HG02885 (cell line): Measurements from ENCODE around the gene CD38.
"Not testable (repeated sequence)": the region's sequence is repeated elsewhere in the genome, so short reads cannot be mapped to it uniquely, and the experiment has no call there.

Experiments used
- ATAC-seq: cut with Tn5 transposase; IDR thresholded peaks from one replicate; pipeline ENCODE4 v1.9.1; 2021; ENCODE audit warnings: mild to moderate bottlenecking; ENCODE audit not compliant: unreplicated experiment, poor library complexity

CD38 gene

DNA sequence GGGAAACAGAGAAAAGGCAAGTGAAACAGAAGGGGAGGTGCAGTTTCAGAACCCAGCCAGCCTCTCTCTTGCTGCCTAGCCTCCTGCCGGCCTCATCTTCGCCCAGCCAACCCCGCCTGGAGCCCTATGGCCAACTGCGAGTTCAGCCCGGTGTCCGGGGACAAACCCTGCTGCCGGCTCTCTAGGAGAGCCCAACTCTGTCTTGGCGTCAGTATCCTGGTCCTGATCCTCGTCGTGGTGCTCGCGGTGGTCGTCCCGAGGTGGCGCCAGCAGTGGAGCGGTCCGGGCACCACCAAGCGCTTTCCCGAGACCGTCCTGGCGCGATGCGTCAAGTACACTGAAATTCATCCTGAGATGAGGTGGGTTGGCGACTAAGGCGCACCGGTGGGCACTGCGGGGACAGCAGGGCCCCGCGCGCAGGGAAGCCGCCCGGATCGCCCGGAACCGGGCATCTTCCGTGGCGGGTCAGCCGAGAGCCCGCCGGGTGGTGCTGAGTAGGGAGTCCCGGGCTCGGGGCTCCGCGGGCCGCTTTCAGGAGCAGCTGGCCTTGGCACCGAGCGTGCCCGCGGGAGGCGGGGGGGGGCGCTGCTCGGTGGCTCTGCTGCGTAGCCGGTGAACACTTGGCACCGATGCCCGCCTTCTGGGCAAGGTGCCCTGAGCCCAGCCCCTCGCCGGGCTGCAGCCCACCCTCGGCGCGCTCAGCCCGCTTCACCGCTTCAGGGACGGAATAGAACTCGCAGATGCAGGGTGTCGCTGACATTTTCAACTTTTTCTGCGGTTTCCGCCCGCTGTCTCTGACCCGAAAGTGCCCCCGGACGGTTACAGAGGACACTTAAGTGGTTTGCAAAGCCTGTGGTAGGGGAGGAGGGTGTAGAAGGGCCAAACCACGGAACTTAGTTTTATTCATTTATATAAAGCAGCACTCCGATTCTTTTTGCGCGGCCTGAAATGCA lies at the start of gene CD38:
Gene CD38 (plus strand): TSS at position 40 of the 953 bp plus-strand sequence. CDS start 87 bp downstream, at position 127.
- ATAC-seq, result peak; percentile 77

DNA sequence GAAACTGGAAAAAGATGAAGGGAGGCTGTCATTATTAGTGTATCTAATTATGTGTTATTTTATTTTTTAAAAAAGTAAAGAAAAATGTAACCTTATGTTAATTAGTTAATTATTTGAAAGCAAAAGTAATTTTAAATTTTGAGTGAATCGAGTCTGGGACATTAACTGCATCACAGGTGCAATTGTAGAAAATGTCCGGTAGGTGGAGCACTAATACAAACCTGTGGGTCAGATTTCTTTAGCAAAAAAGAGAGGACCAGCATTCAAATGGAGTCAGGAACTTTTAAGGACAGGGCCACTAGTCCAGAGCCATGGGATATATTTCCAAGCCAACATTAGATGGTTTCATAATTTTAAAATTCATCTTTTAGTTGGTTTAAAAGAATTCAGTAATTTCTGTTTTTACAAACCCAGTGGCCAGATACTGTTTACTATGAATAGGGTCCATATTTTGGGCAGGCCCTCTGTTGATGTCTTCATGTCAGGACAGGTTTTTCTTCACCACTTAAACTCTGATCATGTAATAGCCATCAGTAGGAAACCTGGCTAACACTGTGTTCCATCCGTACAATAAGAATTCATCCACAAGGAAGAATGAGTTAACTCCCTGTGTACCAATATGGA lies 48.1 kb upstream of the CD38 start:
- ATAC-seq, result peak; percentile 73

DNA sequence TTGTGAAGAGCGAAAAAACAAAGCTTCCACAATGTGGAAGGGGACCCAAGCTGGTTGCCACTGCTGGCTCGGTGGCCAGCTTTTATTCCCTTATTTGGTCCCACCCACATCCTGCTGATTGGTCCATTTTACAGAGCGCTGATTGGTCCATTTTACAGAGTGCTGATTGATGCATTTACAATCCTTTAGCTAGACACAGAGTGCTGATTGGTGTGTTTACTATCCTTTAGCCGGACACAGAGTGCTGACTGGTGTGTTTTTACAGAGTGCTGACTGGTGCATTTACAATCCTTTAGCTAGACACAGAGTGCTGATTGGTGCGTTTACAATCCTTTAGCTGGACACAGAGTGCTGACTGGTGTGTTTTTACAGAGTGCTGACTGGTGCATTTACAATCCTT lies 45.1 kb upstream of the CD38 start:
- ATAC-seq, result not testable (repeated sequence)

DNA sequence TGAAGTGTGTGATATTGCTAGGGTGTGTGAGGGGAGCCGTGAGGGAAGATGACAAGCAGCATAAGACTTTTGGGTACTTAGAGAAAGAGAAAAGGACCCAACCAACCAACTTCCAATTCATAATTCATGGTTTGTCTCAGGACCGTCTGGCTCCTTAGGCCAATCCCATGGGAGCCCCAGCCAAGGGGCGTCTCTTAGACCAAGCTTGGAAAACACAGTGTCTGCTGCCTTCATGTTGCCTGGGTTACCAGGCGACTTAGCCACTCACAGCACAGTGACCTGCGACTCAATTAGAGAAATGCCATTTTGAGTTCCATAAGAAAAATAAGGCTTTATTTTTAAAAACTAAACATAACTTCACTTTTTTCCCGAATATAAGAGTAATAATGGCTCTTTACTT lies 42.6 kb upstream of the CD38 start:
- ATAC-seq, result no peak

DNA sequence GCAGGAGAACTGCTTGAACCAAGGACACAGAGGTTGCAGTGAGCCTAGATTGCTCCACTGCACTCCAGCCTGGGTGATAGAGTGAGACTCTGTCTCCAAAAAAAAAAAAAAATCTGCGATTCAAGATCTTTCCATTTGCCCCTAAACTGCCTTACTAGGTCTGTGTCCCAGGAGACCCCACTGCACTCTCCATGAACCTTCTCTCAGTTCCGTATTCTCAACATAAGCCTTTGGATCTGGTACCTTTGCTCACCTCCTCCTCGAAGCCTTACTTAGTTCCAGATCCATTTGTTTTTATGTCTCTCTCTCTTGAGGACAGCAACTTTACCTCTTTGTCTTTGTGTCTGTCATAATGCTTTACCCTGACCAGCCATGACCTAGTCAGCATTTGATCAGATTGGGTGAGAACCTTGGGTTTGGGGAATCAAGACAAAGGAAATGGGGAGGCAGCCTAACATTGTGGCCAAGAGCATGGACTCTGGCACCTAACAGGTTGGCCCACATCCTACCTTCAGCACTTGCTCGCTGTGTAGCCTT lies 41.5 kb upstream of the CD38 start:
- ATAC-seq, result no peak

DNA sequence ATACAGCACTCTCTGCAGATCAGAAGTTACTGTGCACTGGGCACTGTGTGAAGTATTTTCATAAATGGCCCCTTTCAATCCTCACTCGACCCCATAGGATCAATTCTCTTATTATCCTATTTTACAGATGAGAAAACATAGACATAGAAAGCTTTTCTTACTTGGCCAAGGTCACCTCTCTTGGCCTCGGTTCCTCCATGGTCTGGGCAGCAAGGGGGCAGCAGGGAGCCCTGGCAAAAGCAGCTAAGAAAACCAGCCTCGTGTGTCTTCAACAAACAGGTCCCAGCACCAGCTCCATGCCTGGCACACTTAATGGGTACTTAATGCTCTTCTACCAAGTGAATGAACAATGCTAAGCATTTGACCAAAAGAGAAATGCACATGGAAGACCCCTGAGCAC lies 40.9 kb upstream of the CD38 start:
- no peak for ATAC-seq

DNA sequence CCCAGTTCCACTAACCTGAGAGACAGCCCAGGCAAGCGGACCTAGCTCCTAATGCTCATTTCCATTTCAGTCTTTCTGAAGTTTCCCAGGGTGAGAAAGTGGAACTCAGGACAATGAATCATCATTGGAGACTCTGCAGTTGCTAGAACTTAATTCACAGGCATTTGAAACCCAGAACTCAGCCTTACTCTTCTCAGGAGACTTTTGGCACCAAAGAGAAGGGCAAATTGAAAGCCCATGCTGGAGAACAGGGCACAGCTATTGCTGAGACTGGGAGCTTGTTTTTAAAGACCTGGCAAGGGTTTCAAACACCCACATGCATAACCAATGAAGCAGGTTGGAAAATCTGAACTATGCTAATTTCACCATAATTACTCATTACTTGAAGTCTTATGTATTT lies 39.3 kb upstream of the CD38 start:
- ATAC-seq, result no peak

DNA sequence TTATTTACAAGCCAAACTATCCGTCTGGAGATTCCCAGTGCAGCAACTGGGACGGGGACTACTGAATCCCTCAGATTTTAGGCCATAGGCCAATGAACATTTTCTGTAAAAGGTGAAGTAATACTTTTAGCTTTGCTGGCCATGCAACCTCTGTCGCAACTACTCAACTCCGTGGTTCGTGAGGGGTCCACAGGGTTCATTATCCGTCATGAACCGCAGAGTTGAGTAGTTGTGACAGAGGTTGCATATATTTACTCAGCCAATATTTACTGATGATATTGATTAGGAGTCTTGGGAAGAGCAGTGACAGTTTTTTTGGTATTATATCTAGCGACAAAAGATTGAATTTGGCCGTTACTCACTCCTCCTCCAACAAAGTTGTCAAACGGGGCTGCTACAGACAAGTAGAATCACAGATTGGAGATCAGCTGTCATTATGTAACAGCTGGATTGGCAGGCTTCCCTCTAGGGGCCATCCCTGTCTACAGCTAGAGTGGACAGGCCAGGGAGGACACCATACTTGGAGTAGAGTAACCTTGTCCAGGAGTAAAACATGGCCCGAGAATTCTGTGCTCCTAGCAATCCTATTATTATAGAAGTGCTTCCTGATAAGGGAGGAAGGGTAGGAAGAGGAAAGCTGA lies 37.2 kb upstream of the CD38 start:
- no peak for ATAC-seq

DNA sequence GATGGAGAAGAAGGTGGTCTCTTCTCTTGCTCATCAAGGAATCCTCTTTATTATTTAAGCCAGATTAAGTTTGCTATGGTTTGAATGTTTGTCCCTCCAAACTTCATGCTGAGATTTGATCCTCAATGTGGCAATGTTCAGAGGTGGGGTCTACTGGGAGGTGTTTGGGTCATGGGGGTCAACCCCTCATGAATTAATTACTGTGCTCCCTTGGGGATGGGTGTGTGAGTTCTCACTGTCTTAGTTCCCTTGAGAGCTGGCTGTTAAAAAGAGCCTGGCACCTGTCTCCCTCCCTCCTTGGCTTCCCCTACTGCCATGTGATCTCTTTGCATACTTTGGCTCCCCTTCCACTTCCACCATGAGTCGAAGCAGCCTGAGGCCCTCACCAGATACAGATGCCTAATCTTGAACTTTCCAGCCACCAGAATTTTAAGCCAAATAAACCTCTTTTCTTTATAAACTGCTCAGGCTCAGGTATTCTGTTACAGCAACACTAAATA lies 36.0 kb upstream of the CD38 start:
- ATAC-seq, result no peak

DNA sequence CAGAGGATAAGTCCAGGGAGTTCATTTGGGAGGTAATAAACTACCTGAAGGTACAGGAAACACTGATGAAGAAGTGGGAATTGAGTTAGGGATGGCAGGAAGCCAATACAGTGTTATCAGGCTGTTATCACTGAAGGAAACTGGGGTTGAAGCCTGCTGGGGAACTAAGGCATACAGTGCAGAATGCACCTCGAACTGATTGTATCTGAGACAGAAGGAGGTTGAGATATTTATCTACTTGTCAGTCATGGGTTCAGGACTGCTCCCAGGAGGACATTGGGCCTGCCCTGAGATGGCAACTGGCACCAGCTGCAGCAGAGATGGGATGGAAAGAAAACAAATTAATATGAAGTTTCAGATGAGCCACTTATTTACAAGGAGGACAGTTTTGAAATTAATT lies 35.5 kb upstream of the CD38 start:
- ATAC-seq, result no peak

DNA sequence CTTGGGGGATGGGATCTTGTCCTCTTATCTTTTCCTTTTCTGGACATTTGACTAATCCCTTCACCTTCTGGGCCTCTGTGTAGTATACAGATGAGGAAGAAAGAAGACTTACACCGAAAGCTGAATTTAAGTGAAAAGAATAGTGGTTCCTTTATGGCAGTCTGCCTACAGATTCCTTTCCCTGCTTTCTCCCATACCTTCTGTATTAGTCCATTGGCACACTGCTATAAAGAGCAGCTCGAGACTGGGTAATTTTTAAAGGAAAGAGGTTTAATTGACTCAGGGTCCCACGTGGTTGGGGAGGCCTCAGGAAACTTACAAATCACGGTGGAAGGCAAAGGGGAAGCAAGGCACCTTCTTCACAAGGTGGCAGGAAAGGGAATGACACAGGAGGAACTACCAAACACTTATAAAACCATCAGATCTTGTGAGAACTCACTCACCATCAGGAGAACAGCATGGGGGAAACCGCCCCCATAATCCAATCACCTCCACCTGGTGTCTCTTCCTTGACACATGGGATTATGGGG lies 34.0 kb upstream of the CD38 start:
- no peak for ATAC-seq

DNA sequence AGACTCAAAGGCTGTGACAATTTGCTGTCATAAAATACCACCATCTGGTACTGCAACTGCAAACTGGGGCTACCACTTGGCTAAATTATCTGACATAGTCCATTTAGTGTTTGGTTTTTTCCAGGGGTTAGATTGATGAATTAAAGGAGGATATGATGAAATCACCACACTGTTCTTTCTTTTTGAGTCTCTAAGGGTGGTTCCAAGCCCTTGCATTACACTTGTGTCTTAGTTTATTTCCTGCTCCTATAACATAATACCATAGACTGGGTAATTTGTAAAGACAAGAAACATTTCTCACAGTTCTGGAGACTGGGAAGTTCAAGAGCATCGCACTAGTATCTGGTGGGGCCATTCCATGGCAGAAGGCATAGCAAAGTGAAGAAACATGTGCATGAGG lies 32.0 kb upstream of the CD38 start:
- no peak for ATAC-seq

DNA sequence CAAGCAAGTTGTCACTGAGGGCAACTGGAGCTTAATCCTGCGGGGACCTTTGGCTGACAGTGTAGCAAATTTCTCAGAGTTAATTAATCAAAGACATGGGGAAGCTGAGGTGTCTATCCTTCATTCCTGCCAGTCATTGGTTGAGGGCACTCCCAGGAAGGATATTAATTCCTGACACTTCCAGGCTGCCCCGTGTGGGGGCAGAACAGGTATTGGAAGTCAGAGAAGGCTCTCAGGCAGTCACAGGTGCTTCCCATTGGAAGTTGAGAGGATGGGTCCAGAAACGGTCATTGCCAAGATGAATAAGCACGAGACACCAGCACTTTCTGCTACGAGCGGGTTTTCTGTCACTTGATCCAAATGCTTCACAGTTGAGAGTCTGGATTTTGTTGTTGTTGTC lies 29.1 kb upstream of the CD38 start:
- ATAC-seq, result no peak

DNA sequence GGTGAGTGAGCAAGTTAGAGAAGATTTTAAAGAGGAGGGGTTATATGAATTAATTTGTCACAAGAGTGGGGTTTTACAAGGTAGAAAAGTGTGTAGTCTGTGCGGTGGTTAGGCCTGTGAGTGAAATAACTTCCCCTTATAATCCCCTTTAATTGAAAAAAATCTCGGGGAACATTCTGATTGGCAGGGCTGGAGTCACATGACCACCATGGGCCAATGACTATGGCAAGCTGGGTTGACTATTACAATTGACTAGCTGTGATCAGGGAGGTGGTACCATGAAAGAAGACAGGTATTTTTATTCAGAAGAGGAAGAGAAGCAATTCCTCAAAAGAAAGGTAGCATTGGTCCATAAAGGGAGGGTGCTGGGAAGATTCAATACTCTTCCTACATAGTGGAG lies 27.0 kb upstream of the CD38 start:
- no peak for ATAC-seq

DNA sequence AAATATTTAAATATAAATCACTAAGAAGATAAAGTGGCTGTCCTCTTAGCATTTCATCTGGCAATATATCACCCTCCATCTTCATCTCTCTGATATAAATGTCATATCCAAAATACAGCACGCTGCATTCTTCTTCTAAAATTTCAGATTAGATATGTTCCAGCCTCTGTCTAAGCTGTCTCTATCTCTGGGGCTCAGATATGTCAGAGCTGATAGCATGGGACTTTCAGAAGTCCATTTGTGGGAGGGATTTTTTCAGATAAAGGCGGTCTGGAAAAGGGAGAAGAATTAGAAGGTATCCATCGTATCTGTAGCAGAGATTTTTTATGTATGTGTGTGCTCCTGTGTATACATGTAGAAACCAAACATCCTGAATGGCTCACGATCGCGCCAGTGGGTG lies 25.0 kb upstream of the CD38 start:
- ATAC-seq, result no peak

DNA sequence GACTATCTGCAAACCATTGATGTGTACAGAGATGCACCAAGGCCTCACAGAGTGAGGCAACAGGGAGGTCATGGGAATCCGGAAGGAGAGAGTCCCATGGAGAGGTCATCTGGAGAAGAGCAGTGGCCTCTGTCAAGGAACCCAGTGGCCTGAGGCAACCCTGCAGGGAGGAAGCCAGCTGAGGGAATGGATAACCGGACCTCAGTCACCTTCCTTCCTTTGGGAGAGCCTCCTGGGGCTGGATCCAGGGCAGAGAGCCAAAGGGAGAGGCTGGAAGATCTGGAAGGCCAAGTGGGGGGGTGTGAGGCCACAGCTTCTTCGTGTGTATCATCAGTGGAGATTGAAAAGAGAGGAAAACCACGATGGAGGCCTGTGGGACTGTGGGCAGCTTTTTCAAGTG lies 24.3 kb upstream of the CD38 start:
- ATAC-seq, result no peak

DNA sequence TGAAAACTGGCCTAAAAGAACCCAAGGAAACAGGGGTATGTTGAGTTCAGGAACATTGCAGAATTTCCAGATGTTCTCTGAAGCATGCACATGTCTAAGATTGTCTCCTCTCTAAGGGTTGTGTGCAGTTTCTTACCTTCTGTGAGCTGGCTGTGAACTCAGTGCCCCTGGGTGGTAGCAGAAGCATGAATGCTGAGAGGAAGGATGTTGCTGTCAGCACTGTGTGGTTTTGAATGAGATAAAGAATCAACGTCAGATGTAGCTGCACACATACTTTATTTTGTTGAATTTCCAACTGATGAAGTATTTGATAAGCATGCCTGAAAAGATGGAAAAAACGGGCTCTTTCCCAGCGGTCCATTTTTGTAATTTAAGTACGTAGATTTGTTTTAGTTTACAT lies 23.8 kb upstream of the CD38 start:
- no peak for ATAC-seq

DNA sequence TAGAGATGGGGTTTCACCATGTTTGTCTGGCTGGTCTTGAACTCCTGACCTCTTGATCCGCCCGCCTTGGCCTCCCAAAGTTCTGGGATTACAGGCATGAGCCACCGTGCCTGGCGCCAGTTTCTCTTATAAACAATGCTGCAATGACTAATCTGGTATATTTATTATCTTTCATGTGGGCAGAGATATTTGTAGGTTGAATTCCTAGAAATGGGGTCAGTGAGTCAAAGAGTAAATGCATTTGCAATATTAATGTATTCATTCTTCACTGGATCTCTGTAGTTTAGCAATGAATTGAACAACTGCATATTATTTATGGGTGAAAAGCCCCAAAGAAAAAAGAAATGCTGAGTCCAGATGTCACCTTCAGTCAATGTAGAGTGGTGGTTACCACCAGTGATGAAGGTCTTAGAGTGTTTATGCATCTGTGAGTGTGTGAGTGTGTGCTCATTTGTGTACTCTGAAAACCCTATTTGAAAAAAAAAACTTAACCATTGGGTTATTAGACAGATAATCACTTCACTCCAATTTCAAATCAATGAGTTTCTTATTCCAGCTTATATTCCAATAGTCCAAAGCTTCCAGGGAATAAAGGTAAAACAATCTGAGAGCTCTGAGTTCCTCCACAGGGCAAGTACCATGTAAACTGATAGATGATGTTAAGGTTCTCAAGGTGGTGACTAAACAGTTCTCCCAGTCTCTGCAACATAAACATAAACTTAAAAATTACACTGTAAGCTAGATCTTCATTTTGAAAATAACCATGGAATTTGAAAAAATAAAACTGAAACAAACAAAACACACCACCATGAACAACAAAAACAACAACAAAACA lies 22.6 kb upstream of the CD38 start:
- no peak for ATAC-seq

DNA sequence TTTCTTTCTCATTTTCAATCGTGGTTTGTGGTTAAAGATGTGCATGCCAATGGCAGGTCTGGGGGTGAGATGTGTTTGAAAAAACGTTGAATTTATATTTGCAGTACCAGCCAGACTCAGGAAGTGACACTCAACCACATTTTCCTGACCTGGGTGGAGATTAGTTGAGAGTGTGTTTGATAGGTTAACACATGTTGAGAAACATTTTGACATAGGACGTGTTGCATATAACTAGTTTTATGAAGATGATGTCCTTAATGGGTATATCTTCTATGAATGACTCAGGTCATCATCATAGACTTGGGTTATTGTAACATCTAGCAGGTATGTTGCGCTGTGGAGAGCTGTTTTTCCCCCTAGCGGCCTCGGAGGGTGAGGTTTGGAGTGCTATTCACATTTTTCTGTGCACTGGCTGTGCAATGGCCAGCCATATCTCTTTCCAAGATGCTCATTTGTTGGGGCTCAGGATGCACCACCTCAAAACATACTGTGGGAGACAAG lies 21.7 kb upstream of the CD38 start:
- peak; percentile 86 for ATAC-seq

DNA sequence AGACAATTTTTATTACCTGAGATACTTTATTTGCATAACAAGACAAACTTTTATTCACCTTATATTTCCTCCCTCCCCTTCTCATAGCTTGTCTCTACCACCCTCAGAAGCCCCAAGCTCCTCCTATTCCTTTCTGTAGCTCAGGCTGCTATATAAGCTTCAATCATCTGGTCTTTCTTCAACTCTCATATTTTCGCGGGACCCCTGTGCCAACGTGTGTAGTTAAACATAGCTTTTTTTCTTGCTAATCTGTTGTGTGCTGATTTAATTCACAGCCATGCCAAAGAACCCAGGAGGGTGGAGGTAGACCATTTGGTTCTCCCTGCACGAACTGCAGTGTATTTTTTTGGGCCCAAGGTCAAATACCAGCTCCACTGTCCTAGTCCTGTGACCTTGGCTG lies 21.1 kb upstream of the CD38 start:
- ATAC-seq, result no peak
